Thoracic aorta (tissue), 2 donors: ENCODE data around the gene SNAPC2. TPM values are rescaled to one million over a fixed set of nuclear protein-coding genes. Genes with fewer than 3 reads are reported as not detected.

ENCODE experiments used
- ATAC-seq: fragments of 150-250 bp; one replicate; pipeline ENCODE4 v1.8.0; 2017; ENCODE audit warnings: low read depth; ENCODE audit not compliant: insufficient number of reproducible peaks, low FRiP score
- DNase-seq: peaks from one replicate; pipeline ENCODE4 v3.0.0-alpha.2; 2020; ENCODE audit warnings: low spot score
- H3K27ac ChIP-seq, 2 donors: fragments of 200-600 bp; sonication (generic); 1 replicate in 1 of 2; 2 replicates in 1 of 2; pipeline ENCODE4 v1.5.1; 2016; ENCODE audit warnings: mild to moderate bottlenecking in 2 of 2, moderate library complexity in 2 of 2
- H3K27me3 ChIP-seq: fragments of 200-600 bp; sonication (generic); replicated peaks from 2 replicates; pipeline ENCODE4 v1.6.0; 2016; ENCODE audit warnings: mild to moderate bottlenecking; ENCODE audit not compliant: insufficient read depth
- H3K36me3 ChIP-seq: fragments of 200-600 bp; sonication (generic); one replicate; pipeline ENCODE4 v1.5.1; 2016
- H3K4me1 ChIP-seq, 2 donors: fragments of 200-600 bp; sonication (generic); 1 replicate in 1 of 2; 2 replicates in 1 of 2; pipeline versions ENCODE4 v1.5.1 to v1.6.0; 2016; ENCODE audit warnings: low read depth in 2 of 2, mild to moderate bottlenecking in 1 of 2; ENCODE audit not compliant: control insufficient read depth in 1 of 2
- H3K4me3 ChIP-seq: fragments of 200-600 bp; sonication (generic); 2 replicates; pipeline ENCODE4 v1.5.1; 2016; ENCODE audit warnings: mild to moderate bottlenecking
- H3K9me3 ChIP-seq: fragments of 200-600 bp; sonication (generic); 2 replicates; pipeline ENCODE4 v1.5.1; 2016
- total RNA-seq, 2 donors: library from RNA; depleted of rRNA; stranded (reverse); fragments of >200 nt; gene quantifications; one replicate each; pipeline versions ENCODE4 v1.1.0 to v1.2.3, GENCODE V29; 2016
- TF ChIP-seq, protein P1 (sequence below): fragments of 200-600 bp; sonication (generic); IDR thresholded peaks from one replicate; pipeline ENCODE4 v1.5.1; 2019; ENCODE audit warnings: antibody characterized with exemption

SNAPC2 gene
- total RNA-seq, 2 donors from 2014 or later = 13.3 to 26.1 TPM

DNA sequence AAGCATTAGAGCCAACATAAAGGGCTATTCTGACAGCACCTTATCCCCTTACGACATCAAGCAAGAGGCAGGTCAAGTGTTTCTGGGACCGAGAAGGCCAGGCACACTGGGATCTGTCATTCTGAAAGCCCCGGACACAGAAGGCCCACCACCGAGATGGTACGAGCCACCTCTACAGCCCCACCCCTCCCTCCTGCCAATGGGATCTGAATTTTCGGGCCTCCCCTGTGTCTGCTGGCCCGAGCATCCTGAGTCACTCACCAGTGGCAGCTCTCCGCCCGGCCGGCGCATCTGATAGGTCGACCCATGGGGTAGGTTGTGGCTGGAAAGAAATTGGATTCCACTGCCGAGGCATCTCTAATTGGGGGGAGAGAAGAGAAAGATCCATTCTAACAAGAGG, 20.7 kb downstream of the SNAPC2 start:
- Histone ChIP-seq H3K36me3 (peaks cover 39% of the 10 kb centered on the region), H3K27ac (no peak overlapping the region), H3K9me3 (no peaks in the 10 kb centered on the region), H3K4me3 (no peak overlapping the region), H3K4me1 (peaks cover 11 to 19% of the 10 kb centered on the region in 2 donors), H3K27me3 (no peaks in the 10 kb centered on the region)
- ATAC-seq = no peak
- TF ChIP-seq, protein P1, sequence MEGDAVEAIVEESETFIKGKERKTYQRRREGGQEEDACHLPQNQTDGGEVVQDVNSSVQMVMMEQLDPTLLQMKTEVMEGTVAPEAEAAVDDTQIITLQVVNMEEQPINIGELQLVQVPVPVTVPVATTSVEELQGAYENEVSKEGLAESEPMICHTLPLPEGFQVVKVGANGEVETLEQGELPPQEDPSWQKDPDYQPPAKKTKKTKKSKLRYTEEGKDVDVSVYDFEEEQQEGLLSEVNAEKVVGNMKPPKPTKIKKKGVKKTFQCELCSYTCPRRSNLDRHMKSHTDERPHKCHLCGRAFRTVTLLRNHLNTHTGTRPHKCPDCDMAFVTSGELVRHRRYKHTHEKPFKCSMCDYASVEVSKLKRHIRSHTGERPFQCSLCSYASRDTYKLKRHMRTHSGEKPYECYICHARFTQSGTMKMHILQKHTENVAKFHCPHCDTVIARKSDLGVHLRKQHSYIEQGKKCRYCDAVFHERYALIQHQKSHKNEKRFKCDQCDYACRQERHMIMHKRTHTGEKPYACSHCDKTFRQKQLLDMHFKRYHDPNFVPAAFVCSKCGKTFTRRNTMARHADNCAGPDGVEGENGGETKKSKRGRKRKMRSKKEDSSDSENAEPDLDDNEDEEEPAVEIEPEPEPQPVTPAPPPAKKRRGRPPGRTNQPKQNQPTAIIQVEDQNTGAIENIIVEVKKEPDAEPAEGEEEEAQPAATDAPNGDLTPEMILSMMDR = no peak
- no peak for DNase-seq

DNA sequence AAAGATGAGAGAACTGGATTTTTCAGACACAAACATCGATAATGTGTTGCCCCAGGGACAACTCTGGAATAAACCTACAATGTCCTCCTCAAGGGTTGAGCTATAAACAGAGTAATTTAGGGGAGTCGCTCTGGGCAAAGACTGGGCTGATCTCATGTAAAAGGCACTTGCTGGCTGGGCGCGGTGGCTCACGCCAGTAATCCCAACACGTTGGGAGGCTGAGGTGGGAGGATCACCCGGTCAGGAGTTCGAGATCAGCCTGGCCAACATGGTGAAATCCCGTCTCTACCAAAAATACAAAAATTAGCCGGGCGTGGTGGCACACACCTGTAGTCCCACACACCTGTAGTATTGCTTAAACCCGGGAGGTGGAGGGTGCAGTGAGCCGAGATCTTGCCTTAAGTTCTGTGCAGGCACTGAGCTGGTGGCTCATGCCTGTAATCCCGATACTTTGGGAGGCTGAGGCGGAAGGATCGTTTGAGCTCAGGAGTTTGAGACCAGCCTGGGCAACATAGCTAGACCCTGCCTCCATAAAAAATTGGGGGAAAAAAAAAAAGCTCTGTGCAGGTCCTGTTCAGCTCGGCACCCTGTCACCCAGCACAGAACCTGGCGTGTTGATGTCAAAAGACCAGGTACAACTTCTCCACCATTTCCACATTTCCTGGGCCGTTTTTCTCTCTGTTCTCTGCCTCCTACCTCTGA, 21.9 kb downstream of the SNAPC2 start:
- H3K27ac ChIP-seq = no peak overlapping the region
- no peak for DNase-seq
- TF ChIP-seq, protein P1 = no peak
- peaks cover 11 to 19% of the 10 kb centered on the region in 2 donors for H3K4me1 ChIP-seq
- no peaks in the 10 kb centered on the region for H3K9me3 ChIP-seq
- H3K4me3 ChIP-seq = peak overlapping the region; percentile 84
- no peaks in the 10 kb centered on the region for H3K27me3 ChIP-seq
- ATAC-seq = no peak
- H3K36me3 ChIP-seq = peaks cover 27% of the 10 kb centered on the region

DNA sequence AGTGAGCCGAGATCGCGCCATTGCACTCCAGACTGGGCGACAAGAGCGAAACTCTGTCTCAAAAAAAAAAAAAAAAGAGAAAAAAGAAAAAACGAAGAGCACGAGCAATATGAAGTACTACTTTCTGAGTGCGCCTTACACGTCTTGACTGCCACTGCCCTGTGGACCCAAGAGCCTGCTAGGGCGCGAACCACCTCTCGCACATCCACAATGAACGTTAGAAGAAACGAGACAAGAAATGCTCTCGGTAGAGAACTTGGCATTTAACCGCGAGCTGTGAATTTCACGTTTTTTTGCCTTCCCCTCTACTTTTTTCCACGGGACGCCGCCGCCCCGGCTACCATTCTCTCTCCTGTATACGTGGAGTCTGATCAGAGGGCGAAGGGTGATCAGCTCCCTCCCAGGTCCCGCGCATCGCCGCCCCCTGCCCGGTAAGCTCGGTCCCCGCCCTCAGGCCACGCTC, 22.9 kb downstream of the SNAPC2 start:
- H3K36me3 ChIP-seq = peaks cover 17% of the 10 kb centered on the region
- H3K27me3 ChIP-seq = no peaks in the 10 kb centered on the region
- no peak for ATAC-seq
- H3K4me3 ChIP-seq = peak overlapping the region; percentile 84
- no peaks in the 10 kb centered on the region for H3K9me3 ChIP-seq
- DNase-seq = no peak
- TF ChIP-seq, protein P1 = no peak
- H3K27ac ChIP-seq = peak overlapping the region; percentile 91 to 96
- H3K4me1 ChIP-seq = peaks cover 11 to 19% of the 10 kb centered on the region in 2 donors

DNA sequence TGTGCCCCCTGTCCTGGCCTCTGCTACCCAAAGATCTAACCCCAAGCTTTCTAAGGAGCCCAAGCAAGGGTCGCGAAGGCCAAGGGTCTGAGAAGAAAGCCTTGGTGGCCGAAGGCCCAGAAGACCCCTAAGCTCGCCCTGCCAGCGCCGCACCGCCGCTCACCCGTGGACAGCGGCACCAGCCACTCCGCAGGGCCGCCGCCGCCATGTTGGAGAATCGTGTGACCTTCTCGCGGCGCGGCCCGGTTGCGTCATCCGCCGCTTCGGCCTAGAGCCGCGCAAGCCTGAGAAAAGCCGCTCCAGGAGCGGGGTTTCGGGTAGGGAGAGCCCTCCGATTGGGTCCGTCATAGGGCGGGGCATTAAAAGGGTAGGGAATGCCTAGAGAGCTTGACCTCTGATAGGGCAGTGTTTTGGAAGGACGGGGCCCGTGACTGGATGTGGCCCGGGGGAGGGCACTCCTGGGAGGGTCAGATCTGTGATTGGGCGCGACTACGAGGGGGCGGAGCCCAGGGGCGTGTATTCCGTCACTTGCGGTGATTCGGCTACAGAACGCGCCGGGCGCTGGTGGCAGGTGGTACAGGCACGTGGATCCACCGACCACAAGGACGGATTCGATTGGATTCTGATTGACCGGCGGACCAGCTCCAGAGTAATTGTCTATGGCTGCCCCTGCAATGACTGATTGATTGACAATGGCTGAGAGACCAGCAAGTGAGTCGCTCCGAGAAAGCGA, 23.5 kb downstream of the SNAPC2 start, which contains the start of gene TIMM44:
TSS of gene TIMM44 (minus strand) at position 223 of the 733 bp plus-strand sequence. CDS start at position 208, 15 bp downstream.
- DNase-seq (peak; percentile 95), ATAC-seq (peak; percentile 100)
- TF ChIP-seq, protein P1 = no peak
- H3K36me3 ChIP-seq = peaks cover 12% of the 10 kb centered on the region
- H3K27ac ChIP-seq = peak within 1 kb of the TSS; percentile 91 to 96
- peak within 1 kb of the TSS; percentile 84 for H3K4me3 ChIP-seq
- no peaks in the 10 kb centered on the region for H3K9me3 ChIP-seq
- peaks cover 11 to 19% of the 10 kb centered on the region in 2 donors for H3K4me1 ChIP-seq
- no peaks in the 10 kb centered on the region for H3K27me3 ChIP-seq

DNA sequence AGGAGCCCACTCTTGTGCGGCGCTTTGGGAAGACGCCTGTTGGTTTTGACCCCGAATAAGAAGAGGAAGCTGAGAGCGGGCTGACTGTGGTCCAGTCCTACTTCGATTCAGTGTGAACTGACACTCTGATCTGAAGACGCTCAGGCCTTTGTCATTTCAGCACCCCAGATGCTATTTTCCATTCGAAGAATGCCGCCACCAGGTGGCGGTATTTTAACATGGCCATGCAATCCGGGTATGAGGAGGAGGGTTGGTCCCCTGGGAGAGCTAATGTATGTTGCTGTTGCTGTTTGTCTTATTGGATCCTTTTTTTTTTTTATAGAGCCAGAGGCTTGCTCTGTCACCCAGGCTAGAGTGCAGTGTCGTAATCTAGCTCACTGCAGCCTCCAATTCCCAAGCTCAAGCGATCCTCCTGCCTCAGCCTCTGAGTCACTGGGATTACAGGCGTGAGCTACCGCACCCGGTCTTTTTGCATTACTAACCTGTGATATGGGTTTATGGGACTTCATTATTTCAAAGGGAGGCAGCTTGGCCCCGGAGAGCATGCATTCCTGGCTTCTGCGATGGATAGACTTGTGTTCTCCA, 24.1 kb downstream of the SNAPC2 start:
- Histone ChIP-seq H3K27ac (peak overlapping the region; percentile 59 to 80), H3K4me1 (peaks cover 11 to 19% of the 10 kb centered on the region in 2 donors), H3K27me3 (no peaks in the 10 kb centered on the region), H3K4me3 (peak overlapping the region; percentile 84), H3K9me3 (no peaks in the 10 kb centered on the region), H3K36me3 (peaks cover 12% of the 10 kb centered on the region)
- ATAC-seq = peak; percentile 34
- peak; percentile 82 for DNase-seq
- TF ChIP-seq, protein P1 = peak; percentile 84
